Colonic mucosa (tissue), 4 donors: Measurements from ENCODE around the gene ZNRD2. TPM values are rescaled to one million over a fixed set of nuclear protein-coding genes. Genes with fewer than 3 reads are reported as not detected.
A peak's percentile ranks its signal among the peaks of the same experiment; 100 is the strongest.

Experiments
- DNase-seq: peaks from one replicate; pipeline ENCODE4 v3.0.0-alpha.2; 2020
- H3K27ac ChIP-seq: fragments of 200-600 bp; one replicate; pipeline ENCODE4 v1.8.0; 2021
- H3K27me3 ChIP-seq: fragments of 200-600 bp; one replicate; pipeline ENCODE4 v1.8.0; 2021
- H3K36me3 ChIP-seq: fragments of 200-600 bp; one replicate; pipeline ENCODE4 v1.8.0; 2021
- H3K4me1 ChIP-seq: fragments of 200-600 bp; one replicate; pipeline ENCODE4 v1.8.0; 2021; ENCODE audit warnings: mild to moderate bottlenecking
- H3K4me3 ChIP-seq: fragments of 200-600 bp; one replicate; pipeline ENCODE4 v1.8.0; 2021
- H3K9ac ChIP-seq, 2 donors: one replicate each; pipeline ENCODE4 v1.7.0; 2013; ENCODE audit warnings: control low read depth in 2 of 2, low read depth in 2 of 2, low read length in 2 of 2
- H3K9me3 ChIP-seq: fragments of 200-600 bp; one replicate; pipeline ENCODE4 v1.8.0; 2021
- intact Hi-C: fragments of 100-400 bp; cut with DNase I; formaldehyde crosslinking; loops from one replicate; pipeline ENCODE4 v1.14.1; 2022
- total RNA-seq, 2 donors: library from RNA; stranded (reverse); fragmentation: NEBNext Ultra II Directional in 1 of 2; extraction: Animal tissue kit (Norgen Biotek cat#: 25700) in 1 of 2; gene quantifications; one replicate each; pipeline ENCODE4 v1.2.1, GENCODE V29; 2021
- TF ChIP-seq, protein P1 (sequence below): fragments of 200-600 bp; IDR thresholded peaks from one replicate; pipeline ENCODE4 v1.8.0; 2022; ENCODE audit warnings: antibody characterized with exemption, mild to moderate bottlenecking
- donor health status: healthy.
- donor health status: DM: no; HTN: no; CAD: no.
- donor health status: DM: no; HTN: no; CAD: no.

ZNRD2 gene
- total RNA-seq, 2 donors from 2014 or later: 16.6 to 30.8 TPM

DNA sequence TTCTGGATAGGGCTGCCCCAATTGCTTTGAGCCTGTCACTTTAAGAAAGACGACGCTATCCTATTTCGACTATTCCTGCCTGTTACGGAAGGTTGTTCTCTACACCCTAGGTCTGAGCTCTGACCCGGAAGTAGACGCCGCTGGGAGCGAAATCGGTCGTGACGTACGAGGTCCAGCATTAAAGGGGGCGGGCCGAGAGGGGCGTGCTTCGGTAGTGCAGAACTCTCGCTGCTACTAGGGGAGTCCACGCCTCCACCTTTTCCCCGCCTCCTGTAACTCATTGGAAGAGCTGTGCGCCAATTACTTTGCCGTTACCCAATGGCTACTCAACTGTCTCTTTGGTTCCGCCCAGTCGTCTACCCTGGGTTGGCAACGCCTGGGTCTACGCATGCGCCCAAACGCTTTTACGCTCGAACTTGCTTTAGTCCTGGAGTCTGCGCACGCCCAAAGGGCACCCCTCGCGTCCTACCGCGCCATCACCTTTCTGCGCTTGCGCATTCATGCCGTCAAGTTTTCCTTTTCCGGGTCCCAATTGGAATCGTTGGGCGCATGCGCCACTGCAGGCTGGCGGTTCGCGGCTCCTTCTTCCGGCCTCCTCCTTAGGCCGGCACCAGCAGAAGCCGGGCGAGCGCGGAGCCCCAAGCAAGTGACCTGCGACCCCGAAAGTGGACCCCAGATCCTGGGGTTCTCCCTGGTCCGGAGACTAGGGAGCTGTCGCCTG lies 45.1 kb downstream of the ZNRD2 start, which contains the start of gene PCNX3:
Gene PCNX3 (plus strand): TSS at position 548 of the 721 bp plus-strand sequence. CDS start 536 bp downstream, outside the sequence.
- peak; percentile 100 for DNase-seq
- Histone ChIP-seq H3K9me3 (no peaks in the 10 kb centered on the region), H3K36me3 (peaks cover 14% of the 10 kb centered on the region), H3K4me3 (peak within 1 kb of the TSS; percentile 96), H3K27ac (peak within 1 kb of the TSS; percentile 98), H3K4me1 (peaks cover 34% of the 10 kb centered on the region), H3K27me3 (no peaks in the 10 kb centered on the region), H3K9ac (peak within 1 kb of the TSS; percentile 84 to 96)
- TF ChIP-seq, protein P1, sequence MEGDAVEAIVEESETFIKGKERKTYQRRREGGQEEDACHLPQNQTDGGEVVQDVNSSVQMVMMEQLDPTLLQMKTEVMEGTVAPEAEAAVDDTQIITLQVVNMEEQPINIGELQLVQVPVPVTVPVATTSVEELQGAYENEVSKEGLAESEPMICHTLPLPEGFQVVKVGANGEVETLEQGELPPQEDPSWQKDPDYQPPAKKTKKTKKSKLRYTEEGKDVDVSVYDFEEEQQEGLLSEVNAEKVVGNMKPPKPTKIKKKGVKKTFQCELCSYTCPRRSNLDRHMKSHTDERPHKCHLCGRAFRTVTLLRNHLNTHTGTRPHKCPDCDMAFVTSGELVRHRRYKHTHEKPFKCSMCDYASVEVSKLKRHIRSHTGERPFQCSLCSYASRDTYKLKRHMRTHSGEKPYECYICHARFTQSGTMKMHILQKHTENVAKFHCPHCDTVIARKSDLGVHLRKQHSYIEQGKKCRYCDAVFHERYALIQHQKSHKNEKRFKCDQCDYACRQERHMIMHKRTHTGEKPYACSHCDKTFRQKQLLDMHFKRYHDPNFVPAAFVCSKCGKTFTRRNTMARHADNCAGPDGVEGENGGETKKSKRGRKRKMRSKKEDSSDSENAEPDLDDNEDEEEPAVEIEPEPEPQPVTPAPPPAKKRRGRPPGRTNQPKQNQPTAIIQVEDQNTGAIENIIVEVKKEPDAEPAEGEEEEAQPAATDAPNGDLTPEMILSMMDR: no peak
- intact Hi-C loops: no loop called here

DNA sequence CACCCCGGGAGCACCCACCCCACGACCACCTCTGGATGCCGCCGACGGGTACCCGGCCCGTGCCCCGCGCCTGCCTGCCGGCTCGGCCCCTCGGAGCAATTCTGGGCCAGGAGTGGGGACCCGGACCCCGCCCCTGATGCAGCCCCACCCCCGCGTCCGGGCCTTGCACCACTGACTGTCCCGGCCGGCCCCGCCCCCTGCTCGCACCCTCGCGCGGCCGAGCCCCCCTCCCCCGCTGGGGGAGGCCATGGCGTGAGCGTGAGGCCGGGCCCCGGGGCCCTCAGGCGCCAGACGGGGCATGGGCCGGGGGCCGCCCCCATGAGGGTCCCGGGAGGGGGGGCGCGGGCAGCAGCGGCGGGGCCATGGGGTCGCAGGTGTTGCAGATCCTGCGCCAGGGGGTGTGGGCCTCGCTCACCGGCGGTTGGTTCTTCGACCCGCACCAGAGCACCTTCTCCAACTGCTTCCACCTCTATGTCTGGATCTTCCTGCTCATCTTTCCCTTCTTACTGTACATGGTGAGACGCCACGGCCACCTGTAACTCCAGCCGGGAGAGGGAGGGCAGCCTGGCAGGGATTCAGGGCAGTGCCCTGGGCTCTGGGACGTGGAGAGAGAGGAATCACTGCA lies 45.8 kb downstream of the ZNRD2 start:
- peak overlapping the region; percentile 83 for H3K27ac ChIP-seq
- peaks cover 14% of the 10 kb centered on the region for H3K36me3 ChIP-seq
- no peaks in the 10 kb centered on the region for H3K27me3 ChIP-seq
- peak; percentile 62 for DNase-seq
- H3K9ac ChIP-seq: peak overlapping the region; percentile 84 to 96
- H3K4me1 ChIP-seq: peaks cover 29% of the 10 kb centered on the region
- H3K4me3 ChIP-seq: peak overlapping the region; percentile 96
- no peaks in the 10 kb centered on the region for H3K9me3 ChIP-seq
- TF ChIP-seq, protein P1: no peak
- intact Hi-C loops: no loop called here

DNA sequence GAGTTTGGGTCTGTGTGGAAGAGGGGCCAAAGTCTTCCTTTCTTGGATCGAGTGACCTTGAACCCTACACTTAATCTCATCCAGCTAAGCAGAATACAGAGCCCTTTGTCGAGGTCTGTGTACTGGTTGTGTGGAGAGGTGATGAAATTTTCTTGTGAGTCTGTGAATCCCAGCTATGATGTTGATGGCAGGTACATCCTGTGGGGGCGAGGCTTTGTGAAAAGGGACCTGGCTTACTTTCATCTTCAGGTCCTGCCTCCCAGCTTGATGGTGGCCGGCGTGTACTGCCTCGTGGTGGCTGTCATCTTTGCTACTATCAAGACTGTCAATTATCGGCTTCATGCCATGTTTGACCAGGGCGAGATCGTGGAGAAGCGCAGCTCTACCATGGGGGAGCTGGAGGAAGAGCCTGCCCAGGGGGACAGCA lies 46.3 kb downstream of the ZNRD2 start:
- peaks cover 14% of the 10 kb centered on the region for H3K36me3 ChIP-seq
- peaks cover 29% of the 10 kb centered on the region for H3K4me1 ChIP-seq
- peak overlapping the region; percentile 84 to 96 for H3K9ac ChIP-seq
- no peak for DNase-seq
- TF ChIP-seq, protein P1: no peak
- H3K27me3 ChIP-seq: no peaks in the 10 kb centered on the region
- intact Hi-C loops: no loop called here
- H3K27ac ChIP-seq: no peak overlapping the region
- no peaks in the 10 kb centered on the region for H3K9me3 ChIP-seq
- peak overlapping the region; percentile 96 for H3K4me3 ChIP-seq

DNA sequence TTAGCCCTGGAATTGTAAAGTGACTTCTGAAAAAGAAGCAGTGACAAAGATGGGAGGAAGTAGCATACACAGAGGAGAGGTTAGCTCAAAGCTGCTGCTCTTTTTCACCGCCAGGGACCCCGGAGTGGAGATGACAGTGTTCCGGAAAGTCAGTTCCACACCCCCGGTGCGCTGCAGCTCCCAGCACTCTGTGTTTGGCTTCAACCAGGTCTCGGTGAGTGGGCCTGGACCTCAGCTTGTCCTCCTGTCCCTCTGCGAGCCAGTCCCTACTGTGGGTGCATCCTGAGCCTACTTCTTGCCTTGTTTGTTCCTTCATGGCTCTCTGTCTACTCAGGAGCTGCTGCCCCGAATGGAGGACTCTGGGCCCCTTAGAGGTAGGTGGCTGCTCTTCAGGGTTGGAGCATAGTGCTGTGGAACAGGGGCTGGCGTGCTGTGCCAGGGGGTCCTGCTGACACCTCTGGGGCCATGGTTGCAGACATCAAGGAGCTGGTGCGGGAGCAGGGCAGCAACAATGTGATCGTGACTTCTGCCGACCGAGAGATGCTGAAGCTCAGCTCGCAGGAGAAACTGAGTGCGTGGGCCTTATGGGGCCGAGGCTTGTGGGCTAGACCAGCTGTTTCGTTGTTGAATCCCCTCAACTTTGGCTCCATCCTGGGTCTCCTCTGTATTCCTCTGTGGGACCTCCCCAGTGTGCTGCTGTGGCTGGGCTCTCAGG lies 47.0 kb downstream of the ZNRD2 start:
- H3K4me3 ChIP-seq: no peak overlapping the region
- DNase-seq: no peak

More for the DNA sequence above, 47.0 kb downstream of the ZNRD2 start:
- H3K27ac ChIP-seq: no peak overlapping the region
- H3K4me1 ChIP-seq: peaks cover 23% of the 10 kb centered on the region
- no peaks in the 10 kb centered on the region for H3K27me3 ChIP-seq
- peak overlapping the region in 1 of 2 donors; percentile 84 for H3K9ac ChIP-seq
- H3K36me3 ChIP-seq: peaks cover 14% of the 10 kb centered on the region
- no peaks in the 10 kb centered on the region for H3K9me3 ChIP-seq
- TF ChIP-seq, protein P1: no peak
- intact Hi-C loops: no loop called here
